ENCODE data around the gene RBM26.

GRCh38 chr13:79287939-79288795 is 117.9 kb downstream of the RBM26 start:
- TF ChIP-seq CTCF (IDR thresholded peaks at IDR 0.05; ENCODE audit: poor library complexity) (no peak), EZH2 (IDR thresholded peaks at IDR 0.05; ENCODE audit: borderline replicate concordance) (no peak)
